ENCODE results near the gene TEX51.

DNA sequence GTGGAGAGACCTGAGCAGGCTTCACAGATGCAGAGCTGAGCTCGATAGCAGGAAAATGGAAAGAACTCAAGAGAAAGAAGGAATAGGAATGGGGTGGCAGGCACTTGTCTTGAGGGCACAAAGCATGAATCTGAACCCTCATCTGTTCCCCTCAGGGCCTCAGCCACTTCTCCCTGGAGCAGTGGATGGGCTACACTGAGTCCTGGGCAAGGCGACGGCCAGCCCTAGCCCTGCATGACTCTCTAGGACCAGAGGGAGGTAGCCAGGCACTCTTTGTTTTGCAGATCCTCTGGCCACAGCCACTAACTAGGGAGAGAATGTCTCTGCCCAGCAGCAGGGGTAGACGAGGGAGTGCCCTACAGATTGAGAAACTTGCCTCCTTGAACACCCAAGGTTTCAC is 3.4 kb upstream of the TEX51 start:
- TF ChIP-seq, protein P1, sequence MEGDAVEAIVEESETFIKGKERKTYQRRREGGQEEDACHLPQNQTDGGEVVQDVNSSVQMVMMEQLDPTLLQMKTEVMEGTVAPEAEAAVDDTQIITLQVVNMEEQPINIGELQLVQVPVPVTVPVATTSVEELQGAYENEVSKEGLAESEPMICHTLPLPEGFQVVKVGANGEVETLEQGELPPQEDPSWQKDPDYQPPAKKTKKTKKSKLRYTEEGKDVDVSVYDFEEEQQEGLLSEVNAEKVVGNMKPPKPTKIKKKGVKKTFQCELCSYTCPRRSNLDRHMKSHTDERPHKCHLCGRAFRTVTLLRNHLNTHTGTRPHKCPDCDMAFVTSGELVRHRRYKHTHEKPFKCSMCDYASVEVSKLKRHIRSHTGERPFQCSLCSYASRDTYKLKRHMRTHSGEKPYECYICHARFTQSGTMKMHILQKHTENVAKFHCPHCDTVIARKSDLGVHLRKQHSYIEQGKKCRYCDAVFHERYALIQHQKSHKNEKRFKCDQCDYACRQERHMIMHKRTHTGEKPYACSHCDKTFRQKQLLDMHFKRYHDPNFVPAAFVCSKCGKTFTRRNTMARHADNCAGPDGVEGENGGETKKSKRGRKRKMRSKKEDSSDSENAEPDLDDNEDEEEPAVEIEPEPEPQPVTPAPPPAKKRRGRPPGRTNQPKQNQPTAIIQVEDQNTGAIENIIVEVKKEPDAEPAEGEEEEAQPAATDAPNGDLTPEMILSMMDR (conservative IDR thresholded peaks at IDR 0.05; ENCODE audit: low read length), result no peak
- no peak for TF ChIP-seq EZH2phosphoT487 (IDR thresholded peaks at IDR 0.05; ENCODE audit: borderline replicate concordance, low read depth, low read length)

All from OCI-LY7 (cell line).